A673 (cell line): ENCODE data around the gene HES1. TPM values are rescaled to one million over a fixed set of nuclear protein-coding genes. Genes with fewer than 3 reads are reported as not detected.

ENCODE experiments used
- BruUV-seq: library from RNA; stranded (reverse); fragments of 400-500 nt; replicated peaks from 2 replicates; lab custom pipeline; 2021; lab: Mats Ljungman, UMichigan
- CTCF ChIA-PET: fragments of 300-600 bp; sonication (Branson Sonifier 250); formaldehyde crosslinking; loops from one replicate; lab custom pipeline; 2022; ENCODE audit warnings: antibody characterized with exemption; lab: Charles Lee
- POLR2A ChIA-PET: fragments of 300-600 bp; sonication (Branson Sonifier 250); formaldehyde crosslinking; loops from one replicate; lab custom pipeline; 2022; ENCODE audit warnings: antibody characterized with exemption; ENCODE audit not compliant: low non-redundant PET; lab: Charles Lee
- DNase-seq: peaks from one replicate; pipeline ENCODE4 v3.0.0-alpha.2; 2015; ENCODE audit warnings: low spot score
- H3K27ac ChIP-seq: fragments of 200-600 bp; sonication (generic); 2 replicates; pipeline ENCODE4 v1.5.1; 2016; ENCODE audit warnings: mixed run types, low read depth, mild to moderate bottlenecking, mixed read lengths, antibody characterized with exemption, low read length; ENCODE audit not compliant: poor library complexity, severe bottlenecking
- H3K27me3 ChIP-seq: fragments of 200-600 bp; sonication (generic); replicated peaks from 2 replicates; pipeline ENCODE4 v1.6.1; 2017; ENCODE audit warnings: mixed run types, low read depth, mild to moderate bottlenecking, mixed read lengths, antibody characterized with exemption, low read length; ENCODE audit not compliant: insufficient read depth, poor library complexity
- H3K36me3 ChIP-seq: fragments of 200-600 bp; sonication (generic); 2 replicates; pipeline ENCODE4 v1.6.1; 2016; ENCODE audit warnings: mixed run types, mild to moderate bottlenecking, mixed read lengths, antibody characterized with exemption, low read length; ENCODE audit not compliant: insufficient read depth, poor library complexity, severe bottlenecking
- H3K4me1 ChIP-seq: fragments of 200-600 bp; sonication (generic); 2 replicates; pipeline ENCODE4 v1.6.1; 2017; ENCODE audit warnings: mixed run types, mild to moderate bottlenecking, mixed read lengths, antibody characterized with exemption, low read length; ENCODE audit not compliant: insufficient read depth, poor library complexity, severe bottlenecking
- H3K4me3 ChIP-seq: fragments of 200-600 bp; sonication (generic); 2 replicates; pipeline ENCODE4 v1.5.1; 2016; ENCODE audit warnings: low read depth, mixed run types, mild to moderate bottlenecking, mixed read lengths, low read length; ENCODE audit not compliant: poor library complexity, severe bottlenecking
- H3K9me3 ChIP-seq: fragments of 200-600 bp; sonication (generic); 2 replicates; pipeline ENCODE4 v1.6.1; 2016; ENCODE audit warnings: mixed run types, low read depth, mild to moderate bottlenecking, mixed read lengths, antibody characterized with exemption, low read length; ENCODE audit not compliant: poor library complexity, severe bottlenecking
- CTCF ChIP-seq: fragments of 300-800, 200-600 bp; sonication (generic); conservative IDR thresholded peaks from 2 replicates; pipeline ENCODE4 v1.5.1; 2017; ENCODE audit warnings: low read depth, mild to moderate bottlenecking, antibody characterized with exemption, low read length, moderate library complexity, mixed read lengths
- EZH2 ChIP-seq: fragments of 200-600 bp; sonication (generic); IDR thresholded peaks from 2 replicates; pipeline ENCODE4 v1.6.1; 2017; ENCODE audit warnings: borderline replicate concordance, low read depth, mild to moderate bottlenecking, mixed read lengths, antibody characterized with exemption, low read length; ENCODE audit not compliant: poor library complexity, severe bottlenecking
- intact Hi-C: fragments of 100-400 bp; cut with micrococcal nuclease; formaldehyde crosslinking; loops from one replicate; pipeline ENCODE4 v1.10.0; 2022; ENCODE audit not compliant: unreplicated experiment
- total RNA-seq: library from RNA; stranded (reverse); gene quantifications from 2 replicates; pipeline ENCODE4 v1.2.3, GENCODE V29; 2021

Gene HES1
- total RNA-seq, 1 experiment from 2014 or later: 136 TPM

DNA sequence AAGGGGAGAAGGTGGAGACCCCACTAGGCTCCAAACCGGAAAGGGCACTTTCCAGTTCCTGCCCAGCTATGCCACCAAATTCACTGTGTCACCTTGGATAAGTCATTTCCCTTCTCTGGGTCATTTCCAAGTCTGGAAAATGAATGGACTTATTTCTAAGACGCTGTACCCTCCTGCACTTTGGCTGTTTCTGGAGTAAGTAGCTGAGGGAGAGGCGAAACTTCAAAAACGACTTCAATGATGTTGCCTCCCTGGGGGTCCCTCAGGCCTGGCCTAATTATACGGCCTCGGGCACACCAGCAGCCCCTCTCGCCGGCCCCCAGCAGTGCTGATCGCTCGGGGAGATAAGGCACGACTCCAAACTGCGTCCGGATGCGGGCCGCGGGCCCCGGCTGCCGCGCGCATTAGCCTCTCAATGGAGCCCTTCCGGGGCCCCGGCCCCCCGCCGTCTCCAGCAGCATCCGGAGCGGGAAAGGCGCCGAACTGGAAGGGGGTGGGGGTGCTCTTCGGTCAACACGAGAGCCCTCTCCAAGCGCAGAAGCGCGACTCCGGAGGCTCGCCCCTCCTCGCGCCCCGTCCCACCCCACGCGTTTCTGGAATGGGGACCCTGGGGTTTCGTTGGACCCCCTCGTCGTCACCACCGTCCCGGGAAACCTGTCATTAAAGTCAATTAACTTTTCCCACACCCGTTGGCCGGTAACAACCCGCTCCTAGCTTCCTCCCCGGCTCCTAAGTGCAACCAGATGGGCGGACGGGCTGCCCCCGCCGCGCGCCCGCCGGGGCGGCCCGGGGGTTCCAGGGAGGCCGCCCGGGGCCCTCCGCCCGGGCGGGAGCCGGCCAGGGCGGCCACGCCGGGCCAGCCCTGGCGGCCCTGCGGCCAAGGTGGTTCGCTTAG lies 4.8 kb downstream of the HES1 start:
- peaks cover 34% of the 10 kb centered on the region for H3K36me3 ChIP-seq
- H3K9me3 ChIP-seq: no peaks in the 10 kb centered on the region
- POLR2A ChIA-PET: interaction anchor here (0.6 to 1.9 kb wide), 5 partner anchors 64 to 373 kb away, joined by 3 to 23 read pairs (median 3); no protein-coding TSS in a partner anchor
- H3K4me1 ChIP-seq: peaks cover 26% of the 10 kb centered on the region
- TF ChIP-seq EZH2: no peak
- no peak for TF ChIP-seq CTCF
- BruUV-seq: no TSS peak
- intact Hi-C loops: loop anchor here (1.0 to 2.0 kb wide), 2 partner anchors 242 to 360 kb away; no protein-coding TSS in a partner anchor
- CTCF ChIA-PET: interaction anchor here (1.0 to 2.9 kb wide), 4 partner anchors 175 to 243 kb away, joined by 3 to 20 read pairs (median 12); no protein-coding TSS in a partner anchor
- DNase-seq: peak; percentile 98
- H3K27ac ChIP-seq: peak overlapping the region; percentile 98
- H3K4me3 ChIP-seq: peak overlapping the region; percentile 93
- H3K27me3 ChIP-seq: no peaks in the 10 kb centered on the region

- Histone ChIP-seq H3K9me3 (no peaks in the 10 kb centered on the region), H3K4me1 (peaks cover 26% of the 10 kb centered on the region), H3K27me3 (no peaks in the 10 kb centered on the region), H3K4me3 (peak overlapping the region; percentile 93), H3K36me3 (peaks cover 29% of the 10 kb centered on the region), H3K27ac (peak overlapping the region; percentile 98)
- no TSS peak for BruUV-seq
- intact Hi-C loops: loop anchor here (2.0 kb wide), 1 partner anchor 361 kb away; no protein-coding TSS in a partner anchor
- TF ChIP-seq CTCF (no peak), EZH2 (no peak)
- peak; percentile 93 for DNase-seq
- CTCF ChIA-PET: interaction anchor here (0.6 to 1.6 kb wide), 3 partner anchors 174 to 244 kb away, joined by 3 to 20 read pairs (median 5); no protein-coding TSS in a partner anchor
- POLR2A ChIA-PET: interaction anchor here (0.5 to 1.9 kb wide), 6 partner anchors 63 to 437 kb away, joined by 3 to 23 read pairs (median 4); no protein-coding TSS in a partner anchor
Measured at GRCh38 chr3:194141415-194142155, 5.6 kb downstream of the HES1 start.
